NCI-H128 (cell line): ENCODE results near the gene TBL1Y.
"Not testable (repeated sequence)": the region's sequence is repeated elsewhere in the genome, so short reads cannot be mapped to it uniquely, and the experiment has no call there.

Experiments used
- DNase-seq: peaks from one replicate; lab custom pipeline; 2025; ENCODE audit not compliant: unreplicated experiment; lab: John Stamatoyannopoulos, UW

TBL1Y gene

DNA sequence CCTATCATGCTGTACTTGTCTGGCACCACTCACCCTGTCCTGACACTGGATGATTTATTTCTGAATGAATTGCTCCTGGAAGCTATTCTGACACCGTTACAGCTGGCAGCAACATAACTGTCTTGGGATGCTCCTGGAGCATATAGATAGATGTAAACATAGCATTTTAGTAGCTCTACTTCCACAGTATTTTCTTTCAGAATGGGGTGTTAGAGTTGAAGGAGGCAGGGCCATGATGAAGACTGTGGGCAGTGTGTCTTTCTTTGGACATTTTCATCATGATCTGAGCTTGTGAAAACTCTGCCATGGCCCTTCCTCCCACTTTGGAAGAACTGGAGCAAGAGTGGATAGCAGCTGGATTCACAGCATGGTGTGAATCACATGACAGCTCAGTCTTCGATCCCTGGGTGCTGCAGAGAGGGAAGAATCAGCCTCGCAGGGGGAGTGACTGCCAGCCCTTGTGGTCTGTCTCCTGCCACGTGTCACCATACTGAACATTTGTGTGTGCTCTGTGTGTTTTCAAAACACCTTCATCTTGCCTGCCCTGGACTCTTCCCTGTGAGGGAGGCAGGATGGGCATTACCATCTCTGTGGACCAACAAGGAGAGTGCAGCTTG, 61.9 kb downstream of the TBL1Y start:
- no peak for DNase-seq

DNA sequence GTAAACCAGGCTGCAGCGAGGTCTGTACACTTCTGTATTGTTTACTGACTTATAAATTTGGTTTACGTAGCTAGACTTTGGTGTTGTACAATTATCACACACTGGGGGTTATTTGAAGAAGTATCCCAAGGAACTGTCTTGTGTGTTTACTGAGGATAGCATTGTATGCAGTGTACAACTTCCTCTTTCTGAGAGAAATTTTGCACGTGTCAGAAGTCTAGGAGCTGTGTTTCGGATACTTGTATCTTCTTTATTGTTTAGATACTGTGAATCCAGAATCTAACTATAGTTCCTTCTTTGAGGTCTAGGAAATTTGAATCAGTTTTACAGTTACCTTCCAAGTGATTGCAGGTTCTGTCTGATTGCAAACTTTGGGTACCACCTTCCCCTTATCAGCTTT, 64.5 kb downstream of the TBL1Y start:
- no peak for DNase-seq

DNA sequence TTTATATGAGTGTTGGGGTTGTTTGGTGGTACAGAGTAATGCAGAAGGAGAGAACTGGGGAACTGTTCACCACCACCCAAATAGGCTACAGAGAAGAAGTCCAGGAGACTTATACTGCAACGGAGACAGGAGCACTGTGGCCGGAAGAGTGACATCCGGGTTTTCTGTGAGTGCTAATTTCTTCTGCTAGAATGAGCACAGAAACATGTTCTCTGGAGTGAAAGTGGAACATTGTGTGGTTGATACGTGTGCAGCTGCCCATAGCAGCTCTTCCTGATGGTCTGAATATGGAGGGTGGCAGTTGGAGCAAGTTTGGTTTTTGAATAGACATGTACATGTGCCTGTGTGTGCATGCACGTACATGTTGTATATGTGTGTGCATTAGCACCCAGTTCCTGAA, 67.3 kb downstream of the TBL1Y start:
- no peak for DNase-seq

DNA sequence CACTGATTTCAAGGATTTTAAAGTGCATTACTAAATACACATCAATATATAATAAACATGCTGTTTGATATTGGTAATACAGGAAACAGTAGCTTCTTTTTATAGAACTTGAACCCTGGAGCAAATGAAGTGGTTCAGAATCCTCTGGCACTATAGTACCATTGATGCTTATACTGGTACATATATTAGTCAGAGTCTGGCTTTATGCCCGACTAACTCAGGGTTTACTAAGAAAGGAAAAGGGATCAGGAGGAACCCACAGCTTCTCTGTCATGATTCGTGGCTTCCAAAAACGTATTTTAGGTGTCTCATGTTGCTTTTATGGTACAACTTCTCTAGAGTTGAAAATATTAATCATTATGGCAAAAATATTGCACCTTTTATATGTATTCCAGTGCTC, 72.7 kb downstream of the TBL1Y start:
- DNase-seq, result no peak

DNA sequence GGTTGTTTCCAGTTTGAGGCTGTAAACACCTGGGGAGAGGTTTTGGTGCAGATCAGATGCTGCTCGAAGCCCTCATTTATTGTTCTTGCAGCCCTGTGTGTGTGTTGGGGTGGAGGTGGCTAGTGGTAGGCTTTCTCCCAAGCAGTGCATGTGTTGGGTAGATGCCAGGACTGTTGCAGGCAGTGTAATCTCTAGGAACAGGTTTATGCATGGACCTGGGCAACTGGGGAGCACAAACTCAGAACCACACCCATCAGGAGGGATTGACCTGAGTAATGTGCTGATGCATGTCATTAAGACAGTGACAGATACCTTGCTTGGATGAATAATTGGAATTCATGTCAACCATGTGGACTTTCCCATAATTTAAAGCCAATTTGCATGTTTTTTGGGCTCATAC, 77.3 kb downstream of the TBL1Y start:
- DNase-seq, result no peak

- no peak for DNase-seq
Observed at GRCh38 chrY:6989886-6990620, 79.6 kb downstream of the TBL1Y start.

DNA sequence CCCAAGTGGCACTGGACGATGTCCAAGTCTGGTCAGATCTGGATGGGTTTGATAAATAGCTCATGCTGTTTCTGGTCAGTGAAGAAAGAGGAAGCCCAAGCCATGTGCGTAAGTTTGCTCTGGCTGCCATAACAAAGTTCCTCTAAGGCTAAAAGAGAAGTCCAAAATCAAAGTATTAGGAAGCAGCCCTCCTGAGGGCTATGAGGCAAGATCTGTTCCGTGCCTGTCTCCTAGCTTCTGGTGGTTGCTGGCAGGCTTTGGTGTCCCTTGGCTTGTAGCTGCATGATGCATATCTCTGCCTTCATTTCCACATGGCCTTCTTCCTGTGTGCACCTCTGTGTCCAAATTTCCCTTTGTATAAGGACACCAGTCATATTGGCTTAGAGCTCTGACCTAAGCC, 81.5 kb downstream of the TBL1Y start:
- no peak for DNase-seq

GRCh38 chrY:6995987-6996386, 85.5 kb downstream of the TBL1Y start:
- DNase-seq, result no peak

DNA sequence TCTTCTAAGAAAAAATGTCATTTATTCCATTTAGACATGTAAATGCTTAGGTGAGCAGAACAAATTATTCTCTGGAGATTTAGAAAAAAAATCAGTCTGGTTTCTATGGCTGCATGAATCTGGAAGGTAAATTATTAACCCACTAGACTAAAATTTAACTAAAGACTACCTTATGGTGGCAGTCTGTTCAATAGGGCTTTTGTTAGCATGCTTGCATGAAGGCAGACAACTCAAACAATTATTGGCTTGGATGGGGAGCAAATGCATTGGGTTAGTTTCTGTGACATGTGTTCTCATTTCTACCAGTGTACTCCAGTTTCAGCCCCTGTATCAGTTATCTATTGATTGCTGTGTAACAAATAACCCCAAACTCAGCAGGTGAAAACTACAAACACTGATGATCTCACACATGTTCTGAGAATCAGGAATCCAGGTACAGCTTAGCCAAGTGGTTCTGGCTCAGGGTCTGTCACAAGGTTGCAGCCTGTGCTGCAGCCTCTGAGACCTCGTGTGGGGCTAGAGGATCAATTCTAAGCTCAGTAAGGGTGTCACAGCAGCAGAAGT, 87.1 kb downstream of the TBL1Y start:
- DNase-seq, result no peak

GRCh38 chrY:6999905-7000304, 89.4 kb downstream of the TBL1Y start:
- DNase-seq, result no peak

DNA sequence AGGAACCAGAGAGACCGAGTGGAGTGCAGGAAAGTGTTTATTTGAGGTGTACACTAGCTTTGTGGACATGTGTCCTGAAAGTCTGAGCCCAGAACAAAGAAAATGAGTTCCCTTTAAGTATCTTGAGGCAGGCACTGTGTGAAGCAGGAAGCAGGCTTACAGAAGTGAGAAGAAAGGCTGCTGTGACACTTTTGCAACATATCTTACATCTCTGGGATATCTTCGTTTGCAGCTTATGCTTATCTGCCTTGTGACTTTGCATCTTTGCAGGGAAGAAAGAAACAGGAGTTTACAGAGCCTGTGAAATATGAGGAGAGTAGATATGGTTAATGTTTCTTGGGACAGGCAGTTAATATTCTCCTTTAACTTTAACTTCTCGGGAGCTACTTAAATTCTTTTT, 92.1 kb downstream of the TBL1Y start:
- DNase-seq, result no peak

DNA sequence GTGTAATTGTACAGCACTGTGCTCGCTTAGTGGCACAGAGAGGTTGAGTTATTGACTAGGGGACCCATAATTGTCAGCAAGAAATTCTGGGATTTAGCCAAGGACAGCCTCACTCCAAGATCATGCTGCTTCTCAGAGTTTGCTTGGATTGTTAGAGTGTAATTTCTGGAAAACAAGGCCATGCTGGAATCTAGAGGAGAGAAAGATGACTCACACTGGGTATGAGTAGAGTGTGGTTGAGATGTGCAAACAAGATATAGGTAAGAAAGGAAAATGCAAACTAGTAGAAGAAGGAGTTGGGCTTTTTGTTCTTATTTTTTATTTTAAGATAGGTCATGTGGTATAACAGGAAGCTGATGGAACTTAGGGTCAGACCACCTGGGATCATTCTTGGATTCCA, 97.4 kb downstream of the TBL1Y start:
- DNase-seq, result no peak

DNA sequence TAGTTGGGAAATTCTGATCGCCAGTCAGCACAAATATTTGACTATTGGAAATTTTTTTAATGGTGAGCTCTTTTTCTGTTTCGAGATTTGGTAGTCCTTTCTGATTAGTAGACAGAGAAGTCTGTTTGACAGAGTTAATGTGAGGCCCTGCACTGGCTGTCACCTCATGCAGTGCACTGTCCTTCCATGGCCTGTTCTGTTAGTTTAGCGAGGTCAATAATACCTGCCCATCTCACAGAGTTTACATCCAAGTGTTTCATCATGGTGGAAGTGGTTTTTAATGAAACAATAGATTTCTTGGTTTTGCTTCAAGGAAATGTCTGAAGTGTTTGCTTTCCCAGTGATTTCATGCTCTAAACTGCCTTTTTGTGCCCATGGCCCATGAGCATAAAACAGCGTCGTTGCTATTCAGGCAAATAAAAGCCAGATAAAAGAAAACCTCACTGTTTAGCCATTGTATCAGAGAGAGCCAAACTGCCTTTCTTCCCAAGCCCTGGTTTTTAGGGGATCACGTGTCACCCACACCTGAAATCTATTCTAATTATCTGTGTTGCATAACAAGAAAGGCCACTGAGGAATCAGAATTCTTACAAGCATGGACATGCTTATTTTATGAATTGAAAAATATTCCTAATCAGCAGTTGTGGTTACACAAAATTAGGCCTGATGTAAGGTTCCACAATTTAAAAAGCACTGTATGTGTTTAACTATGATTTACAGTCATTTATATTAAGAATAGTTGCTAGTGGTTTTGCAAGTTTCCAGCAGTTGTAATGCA, 98.3 kb downstream of the TBL1Y start:
- no peak for DNase-seq

DNA sequence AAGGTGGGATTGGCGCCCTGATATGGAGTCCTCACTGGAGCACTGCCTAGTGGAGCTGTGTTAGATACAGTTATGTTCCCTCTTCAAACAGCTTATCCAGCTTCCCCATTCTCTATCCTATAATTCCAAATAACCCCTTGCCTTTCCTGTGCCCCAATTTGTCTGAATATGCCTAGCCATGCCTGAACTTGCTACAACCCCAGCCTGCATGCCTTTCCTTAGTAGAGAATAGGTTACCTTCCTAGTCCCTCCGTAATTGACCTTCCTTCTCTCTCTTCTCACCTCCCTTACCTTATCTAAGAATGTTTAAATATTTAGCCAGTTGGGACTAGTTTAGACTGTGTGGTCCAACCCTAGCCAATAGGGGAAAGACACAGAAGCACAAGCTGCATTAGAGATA, 102.6 kb downstream of the TBL1Y start:
- no peak for DNase-seq

DNA sequence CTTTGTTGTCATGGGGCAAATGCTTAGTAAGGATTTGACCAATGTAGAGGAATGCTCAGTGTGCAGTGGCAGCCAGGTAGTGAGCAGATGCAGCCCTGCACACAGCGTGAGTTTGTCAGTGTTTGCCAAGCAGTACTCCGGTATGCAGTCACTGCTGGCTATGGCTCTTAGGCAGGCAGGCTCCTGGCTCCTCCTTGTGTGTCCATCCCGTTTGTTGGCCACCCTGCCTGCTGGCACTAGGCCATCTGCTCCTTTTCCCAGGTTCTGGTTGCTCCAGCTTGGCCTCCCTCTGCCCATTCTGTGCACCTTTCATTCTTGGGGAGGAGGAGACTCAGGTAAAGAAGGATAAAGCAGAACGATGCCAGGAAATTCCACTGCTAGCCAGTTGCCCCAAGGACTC, 106.0 kb downstream of the TBL1Y start:
- DNase-seq, result no peak

DNA sequence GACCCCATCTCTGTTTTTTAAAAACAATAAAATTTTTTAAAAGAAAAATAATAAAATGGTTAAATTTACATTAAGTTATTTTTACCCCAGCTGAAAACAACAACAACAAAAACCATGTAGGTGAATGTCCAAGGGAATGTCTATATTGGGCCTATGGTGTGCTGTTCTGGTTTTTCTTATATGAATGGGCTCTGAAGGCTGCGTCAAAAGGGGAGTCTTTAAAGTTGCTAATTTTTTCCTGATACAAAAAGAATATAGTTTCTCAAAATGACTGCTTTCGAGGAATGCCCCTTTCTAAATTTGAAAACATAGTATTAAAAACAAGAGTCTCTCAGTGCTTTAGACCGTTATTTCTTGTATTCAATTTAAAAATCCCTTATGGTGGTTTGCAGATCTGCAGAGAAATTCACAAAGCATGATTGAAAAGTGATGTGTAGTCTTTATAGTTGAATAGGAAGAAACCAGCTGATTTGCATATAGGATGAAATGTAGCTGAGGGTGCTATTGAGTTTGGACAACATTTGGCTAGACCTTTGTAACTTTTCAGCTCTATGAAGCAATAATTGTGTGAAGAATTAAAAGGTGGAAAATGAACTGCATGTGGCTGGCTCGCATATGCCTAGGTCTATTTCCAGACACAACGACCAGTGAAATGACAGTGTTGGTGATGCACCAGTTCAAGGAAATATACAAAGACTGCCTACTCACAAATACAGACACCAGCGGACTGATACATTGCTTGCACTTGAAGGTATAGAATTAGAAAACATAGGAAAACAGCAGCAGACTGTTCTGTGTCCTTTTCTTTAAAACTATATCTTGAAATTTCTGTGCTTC, 107.0 kb downstream of the TBL1Y start:
- DNase-seq, result no peak

GRCh38 chrY:7039037-7039436, 128.5 kb downstream of the TBL1Y start:
- DNase-seq, result no peak

GRCh38 chrY:7040662-7041061, 130.2 kb downstream of the TBL1Y start:
- DNase-seq, result no peak

DNA sequence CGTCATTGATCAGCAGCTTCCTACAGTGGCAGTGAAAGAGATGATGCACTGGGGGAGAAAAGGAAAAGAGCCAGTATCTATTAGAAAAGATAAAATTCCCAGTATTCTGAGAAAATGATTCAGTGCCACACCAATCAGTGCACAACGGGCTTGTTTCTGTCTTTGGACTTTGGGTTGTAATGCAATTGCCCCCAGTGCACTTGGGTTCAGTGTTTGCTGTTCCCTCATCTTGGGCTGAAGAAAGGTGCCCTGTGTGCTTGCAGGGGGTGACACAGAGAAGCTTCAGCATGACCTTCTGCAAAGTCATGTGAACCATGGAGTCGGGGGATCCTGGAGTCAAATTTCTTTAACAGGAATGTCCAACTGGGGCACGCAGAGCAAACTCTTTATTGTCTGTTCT, 131.5 kb downstream of the TBL1Y start:
- DNase-seq, result no peak

DNA sequence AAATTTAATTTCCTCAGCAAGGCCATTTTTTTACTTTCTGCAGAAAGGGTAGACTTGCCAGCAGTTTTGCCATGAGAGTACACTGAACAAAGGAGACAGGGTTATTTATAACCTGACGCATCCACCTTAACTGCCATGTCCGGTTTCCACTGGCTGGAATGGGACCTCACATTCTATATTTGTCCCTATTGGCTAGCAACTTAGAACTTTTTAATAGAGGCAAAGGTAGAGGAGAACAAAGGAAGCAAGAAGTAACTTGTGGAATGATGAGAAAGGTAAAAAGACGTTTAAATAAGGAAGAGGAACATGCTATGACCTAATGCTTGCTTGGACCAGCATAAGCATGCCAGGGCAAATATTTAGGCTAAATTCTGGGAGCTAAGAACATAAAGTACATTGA, 142.0 kb downstream of the TBL1Y start:
- DNase-seq, result not testable (repeated sequence)

- DNase-seq, result no peak
Observed at GRCh38 chrY:7056886-7057285, 146.4 kb downstream of the TBL1Y start.
